Thoracic aorta (tissue), 2 donors: Measurements from ENCODE around the gene NUDT1. TPM values are rescaled to one million over a fixed set of nuclear protein-coding genes. Genes with fewer than 3 reads are reported as not detected.

Source experiments
- ATAC-seq: fragments of 150-250 bp; one replicate; pipeline ENCODE4 v1.8.0; 2017; ENCODE audit warnings: low read depth; ENCODE audit not compliant: insufficient number of reproducible peaks, low FRiP score
- DNase-seq: peaks from one replicate; pipeline ENCODE4 v3.0.0-alpha.2; 2020; ENCODE audit warnings: low spot score
- H3K27ac ChIP-seq, 2 donors: fragments of 200-600 bp; sonication (generic); 1 replicate in 1 of 2; 2 replicates in 1 of 2; pipeline ENCODE4 v1.5.1; 2016; ENCODE audit warnings: mild to moderate bottlenecking in 2 of 2, moderate library complexity in 2 of 2
- H3K27me3 ChIP-seq: fragments of 200-600 bp; sonication (generic); replicated peaks from 2 replicates; pipeline ENCODE4 v1.6.0; 2016; ENCODE audit warnings: mild to moderate bottlenecking; ENCODE audit not compliant: insufficient read depth
- H3K36me3 ChIP-seq: fragments of 200-600 bp; sonication (generic); one replicate; pipeline ENCODE4 v1.5.1; 2016
- H3K4me1 ChIP-seq, 2 donors: fragments of 200-600 bp; sonication (generic); 1 replicate in 1 of 2; 2 replicates in 1 of 2; pipeline versions ENCODE4 v1.5.1 to v1.6.0; 2016; ENCODE audit warnings: low read depth in 2 of 2, mild to moderate bottlenecking in 1 of 2; ENCODE audit not compliant: control insufficient read depth in 1 of 2
- H3K4me3 ChIP-seq: fragments of 200-600 bp; sonication (generic); 2 replicates; pipeline ENCODE4 v1.5.1; 2016; ENCODE audit warnings: mild to moderate bottlenecking
- H3K9me3 ChIP-seq: fragments of 200-600 bp; sonication (generic); 2 replicates; pipeline ENCODE4 v1.5.1; 2016
- total RNA-seq, 2 donors: library from RNA; depleted of rRNA; stranded (reverse); fragments of >200 nt; gene quantifications; one replicate each; pipeline versions ENCODE4 v1.1.0 to v1.2.3, GENCODE V29; 2016
- TF ChIP-seq, protein P1 (sequence below): fragments of 200-600 bp; sonication (generic); IDR thresholded peaks from one replicate; pipeline ENCODE4 v1.5.1; 2019; ENCODE audit warnings: antibody characterized with exemption

Gene NUDT1
- total RNA-seq, 2 donors from 2014 or later: 9.7 to 15.2 TPM

DNA sequence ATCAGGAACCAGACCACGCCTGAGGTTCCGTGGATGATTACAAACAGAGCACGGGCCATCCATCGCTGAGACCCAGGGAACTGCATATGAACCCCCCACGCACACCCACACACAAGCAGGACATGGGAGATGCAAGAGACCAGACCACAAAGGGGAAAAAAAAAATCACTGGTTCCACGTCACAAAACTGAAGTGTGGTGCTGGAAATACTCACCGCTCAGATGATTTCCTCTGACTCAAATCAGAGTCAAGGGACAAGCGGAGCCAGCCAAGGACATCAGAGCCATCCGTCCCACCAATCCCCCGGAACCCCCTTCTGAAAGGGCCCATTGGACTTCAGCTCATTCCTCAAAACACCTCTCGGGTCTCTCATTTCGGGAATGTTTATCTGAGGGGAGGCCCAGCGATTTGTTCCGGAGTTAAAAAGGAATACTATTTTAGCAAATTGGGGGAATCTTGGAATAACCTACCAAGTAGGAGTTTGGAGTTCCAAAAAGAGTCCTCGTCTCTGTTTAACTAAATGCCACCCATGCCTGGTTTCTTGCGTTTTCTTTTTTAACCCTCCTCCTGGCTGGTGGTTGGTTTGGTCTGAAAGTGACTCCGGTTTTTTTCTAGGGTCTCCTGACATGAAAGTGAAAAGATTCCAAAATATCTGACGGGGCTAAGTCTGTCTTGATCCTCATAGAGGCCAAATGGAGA, 57.3 kb downstream of the NUDT1 start:
- peak overlapping the region; percentile 22 for H3K4me3 ChIP-seq
- TF ChIP-seq, protein P1, sequence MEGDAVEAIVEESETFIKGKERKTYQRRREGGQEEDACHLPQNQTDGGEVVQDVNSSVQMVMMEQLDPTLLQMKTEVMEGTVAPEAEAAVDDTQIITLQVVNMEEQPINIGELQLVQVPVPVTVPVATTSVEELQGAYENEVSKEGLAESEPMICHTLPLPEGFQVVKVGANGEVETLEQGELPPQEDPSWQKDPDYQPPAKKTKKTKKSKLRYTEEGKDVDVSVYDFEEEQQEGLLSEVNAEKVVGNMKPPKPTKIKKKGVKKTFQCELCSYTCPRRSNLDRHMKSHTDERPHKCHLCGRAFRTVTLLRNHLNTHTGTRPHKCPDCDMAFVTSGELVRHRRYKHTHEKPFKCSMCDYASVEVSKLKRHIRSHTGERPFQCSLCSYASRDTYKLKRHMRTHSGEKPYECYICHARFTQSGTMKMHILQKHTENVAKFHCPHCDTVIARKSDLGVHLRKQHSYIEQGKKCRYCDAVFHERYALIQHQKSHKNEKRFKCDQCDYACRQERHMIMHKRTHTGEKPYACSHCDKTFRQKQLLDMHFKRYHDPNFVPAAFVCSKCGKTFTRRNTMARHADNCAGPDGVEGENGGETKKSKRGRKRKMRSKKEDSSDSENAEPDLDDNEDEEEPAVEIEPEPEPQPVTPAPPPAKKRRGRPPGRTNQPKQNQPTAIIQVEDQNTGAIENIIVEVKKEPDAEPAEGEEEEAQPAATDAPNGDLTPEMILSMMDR: no peak
- no peaks in the 10 kb centered on the region for H3K9me3 ChIP-seq
- no peaks in the 10 kb centered on the region for H3K36me3 ChIP-seq
- no peaks in the 10 kb centered on the region for H3K27me3 ChIP-seq
- peak overlapping the region in 1 of 2 donors; percentile 29 for H3K27ac ChIP-seq
- no peaks in the 10 kb centered on the region for H3K4me1 ChIP-seq
- DNase-seq (peak; percentile 9), ATAC-seq (no peak)

DNA sequence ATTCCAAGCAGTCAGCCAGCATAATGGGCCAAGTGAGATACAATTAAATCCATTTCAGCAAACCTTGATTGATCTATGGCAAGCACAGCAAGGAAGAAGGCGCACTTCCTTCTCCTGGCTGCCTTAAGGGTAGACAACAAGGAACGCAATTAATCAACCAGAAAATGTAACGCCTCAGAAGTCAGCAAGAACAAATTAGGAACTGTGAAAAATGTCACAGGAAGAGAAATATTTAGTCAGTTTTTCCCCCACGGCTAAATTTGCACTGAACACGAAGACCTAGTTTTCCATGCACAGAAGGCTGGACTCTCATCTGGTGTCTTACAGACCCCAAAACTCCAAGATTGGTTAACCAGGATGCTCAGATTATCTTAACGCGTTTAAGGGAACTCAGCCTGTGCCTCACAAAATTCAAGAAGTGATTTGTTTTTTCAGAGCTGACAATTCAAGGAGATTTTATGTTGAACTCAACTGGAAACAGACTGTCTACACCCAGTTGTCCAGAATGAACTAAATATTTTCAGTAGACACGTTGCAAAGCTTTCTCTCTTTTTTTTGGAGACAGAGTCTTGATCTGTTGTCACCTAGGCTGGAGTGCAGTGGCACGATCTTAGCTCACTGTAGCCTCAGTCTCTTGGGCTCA, 58.0 kb downstream of the NUDT1 start:
- no peak for DNase-seq
- Histone ChIP-seq H3K27ac (peak overlapping the region in 1 of 2 donors; percentile 29), H3K9me3 (no peaks in the 10 kb centered on the region), H3K4me1 (no peaks in the 10 kb centered on the region), H3K27me3 (no peaks in the 10 kb centered on the region), H3K36me3 (no peaks in the 10 kb centered on the region), H3K4me3 (peak overlapping the region; percentile 22)
- TF ChIP-seq, protein P1: no peak
- no peak for ATAC-seq

Other genes starting within 250 kb of the NUDT1 start
- gene MAD1L1, start 9.3 kb upstream of the NUDT1 start, total RNA-seq: 10 to 100 TPM; 27.4 to 41.3 TPM
- 10 to 100 TPM; 12.5 to 16.6 TPM for gene MRM2, start within 50 bp of the NUDT1 start, total RNA-seq
- gene SNX8, start 72.2 kb downstream of the NUDT1 start, total RNA-seq: 10 to 100 TPM in 1 of 2 donors, 1 to 10 TPM in 1; 6.5 to 29.6 TPM
- gene EIF3B, start 112.6 kb downstream of the NUDT1 start, total RNA-seq: 100 to 1,000 TPM in 1 of 2 donors, 10 to 100 TPM in 1; 94.0 to 150 TPM
- 10 to 100 TPM; 18.7 to 19.1 TPM for gene CHST12, start 161.4 kb downstream of the NUDT1 start, total RNA-seq
- gene GRIFIN, start 234.2 kb downstream of the NUDT1 start, total RNA-seq: not detected